SIG-M5 treated with dmso at 0.1 percent for 504 hours (cell line): ENCODE data around the gene P3H3.
"Not testable (repeated sequence)": the region's sequence is repeated elsewhere in the genome, so short reads cannot be mapped to it uniquely, and the experiment has no call there.

Experiments
- DNase-seq: peaks from one replicate; lab custom pipeline; 2025; ENCODE audit not compliant: unreplicated experiment; lab: John Stamatoyannopoulos, UW

The P3H3 gene

GRCh38 chr12:6887460-6887859 lies 59.3 kb downstream of the P3H3 start:
- peak; percentile 76 for DNase-seq

GRCh38 chr12:6888360-6888759 lies 60.2 kb downstream of the P3H3 start:
- no peak for DNase-seq

- not testable (repeated sequence) for DNase-seq
These were observed 60.6 kb downstream of the P3H3 start for GRCh38 chr12:6888794-6889193.
